Activated CD8-positive, alpha-beta memory T cell treated with anti-CD3 and anti-CD28 coated beads for 36 hours (primary cell): ENCODE data around the gene TAOK1. TPM values are rescaled to one million over a fixed set of nuclear protein-coding genes. Genes with fewer than 3 reads are reported as not detected.

Source experiments
- CTCF ChIA-PET: fragments of 350-600 bp; sonication (Branson Sonifier 250); formaldehyde crosslinking; loops from one replicate; lab custom pipeline; 2021; ENCODE audit warnings: antibody characterized with exemption; lab: Charles Lee
- POLR2A ChIA-PET: fragments of 350-600 bp; sonication (Branson Sonifier 250); formaldehyde crosslinking; loops from one replicate; lab custom pipeline; 2021; ENCODE audit warnings: antibody characterized with exemption; lab: Charles Lee
- total RNA-seq, 2 experiments: library from RNA; stranded (reverse); gene quantifications; one replicate each; pipeline ENCODE4 v1.2.3, GENCODE V29; 2021

The TAOK1 gene
- total RNA-seq, 2 experiments from 2014 or later = 34.8 to 37.0 TPM

- ChIA-PET POLR2A (interaction anchor here (0.6 to 1.0 kb wide), 3 partner anchors 21 to 45 kb away, joined by 3 to 4 read pairs (median 4); no protein-coding TSS in a partner anchor), CTCF (interaction anchor here (0.6 to 5.8 kb wide), 8 partner anchors 10 to 447 kb away, joined by 3 to 27 read pairs (median 6); partner anchors contain the start of gene ANKRD13B)
Measured at GRCh38 chr17:29572691-29573557, 182.8 kb downstream of the TAOK1 start.

- ChIA-PET POLR2A (interaction anchor here (0.9 to 1.0 kb wide), 2 partner anchors 21 to 44 kb away, joined by 3 to 4 read pairs; no protein-coding TSS in a partner anchor), CTCF (interaction anchor here (0.6 to 5.8 kb wide), 7 partner anchors 9 to 446 kb away, joined by 3 to 27 read pairs (median 9); partner anchors contain the start of gene ANKRD13B)
Measured at GRCh38 chr17:29573558-29573869, 183.4 kb downstream of the TAOK1 start.

GRCh38 chr17:29573871-29574731 lies 183.9 kb downstream of the TAOK1 start:
- ChIA-PET POLR2A (no interaction called here), CTCF (interaction anchor here (0.6 to 5.8 kb wide), 6 partner anchors 12 to 445 kb away, joined by 3 to 27 read pairs (median 5); no protein-coding TSS in a partner anchor)

- POLR2A ChIA-PET = no interaction called here
- CTCF ChIA-PET = interaction anchor here (1.1 to 5.8 kb wide), 4 partner anchors 17 to 42 kb away, joined by 3 to 27 read pairs (median 5); no protein-coding TSS in a partner anchor
Measured at GRCh38 chr17:29574732-29575510, 184.8 kb downstream of the TAOK1 start.

GRCh38 chr17:29575511-29576213 lies 185.5 kb downstream of the TAOK1 start:
- POLR2A ChIA-PET = interaction anchor here (1.0 kb wide), 1 partner anchor 13 kb away, joined by 3 read pairs; no protein-coding TSS in a partner anchor
- CTCF ChIA-PET = interaction anchor here (1.1 to 5.8 kb wide), 4 partner anchors 16 to 41 kb away, joined by 3 to 27 read pairs (median 5); no protein-coding TSS in a partner anchor

GRCh38 chr17:29576214-29577000 lies 186.2 kb downstream of the TAOK1 start:
- CTCF ChIA-PET = interaction anchor here (0.9 to 5.8 kb wide), 5 partner anchors 9 to 41 kb away, joined by 3 to 27 read pairs (median 4); partner anchors contain the start of gene ABHD15
- POLR2A ChIA-PET = interaction anchor here (1.0 kb wide), 1 partner anchor 12 kb away, joined by 3 read pairs; no protein-coding TSS in a partner anchor

GRCh38 chr17:29577001-29577370 lies 186.8 kb downstream of the TAOK1 start:
- ChIA-PET CTCF (interaction anchor here (0.9 to 5.0 kb wide), 4 partner anchors 9 to 40 kb away, joined by 3 to 14 read pairs (median 4); partner anchors contain the start of gene ABHD15), POLR2A (interaction anchor here (1.0 kb wide), 1 partner anchor 11 kb away, joined by 3 read pairs; no protein-coding TSS in a partner anchor)

GRCh38 chr17:29577385-29578211 lies 187.4 kb downstream of the TAOK1 start:
- ChIA-PET POLR2A (no interaction called here), CTCF (interaction anchor here (0.9 to 5.0 kb wide), 7 partner anchors 10 to 40 kb away, joined by 3 to 40 read pairs (median 4); partner anchors contain the start of gene ABHD15)

GRCh38 chr17:29578626-29579485 lies 188.7 kb downstream of the TAOK1 start:
- CTCF ChIA-PET = interaction anchor here (1.3 to 5.4 kb wide), 6 partner anchors 9 to 38 kb away, joined by 3 to 40 read pairs (median 17); partner anchors contain the start of genes ABHD15 and ANKRD13B

GRCh38 chr17:29579866-29580771 lies 190.0 kb downstream of the TAOK1 start:
- POLR2A ChIA-PET = interaction anchor here (0.6 to 1.7 kb wide), 8 partner anchors 9 to 105 kb away, joined by 3 to 7 read pairs (median 3); partner anchors contain the start of genes ABHD15, ANKRD13B and TP53I13
- CTCF ChIA-PET = interaction anchor here (0.6 to 5.4 kb wide), 10 partner anchors 10 to 397 kb away, joined by 3 to 40 read pairs (median 9); partner anchors contain the start of genes ABHD15 and ANKRD13B

More at GRCh38 chr17:29578626-29579485, 188.7 kb downstream of the TAOK1 start:
- POLR2A ChIA-PET = interaction anchor here (1.2 kb wide), 1 partner anchor 38 kb away, joined by 3 read pairs; no protein-coding TSS in a partner anchor

- ChIA-PET POLR2A (interaction anchor here (1.1 to 1.7 kb wide), 2 partner anchors 12 to 13 kb away, joined by 4 to 7 read pairs; partner anchors contain the start of gene TP53I13), CTCF (interaction anchor here (0.5 to 5.4 kb wide), 5 partner anchors 10 to 209 kb away, joined by 4 to 40 read pairs (median 20); partner anchors contain the start of gene ANKRD13B)
Measured at GRCh38 chr17:29581583-29582253, 191.6 kb downstream of the TAOK1 start.

- POLR2A ChIA-PET = interaction anchor here (1.1 to 1.7 kb wide), 2 partner anchors 12 to 14 kb away, joined by 4 to 7 read pairs; partner anchors contain the start of gene TP53I13
- CTCF ChIA-PET = interaction anchor here (1.1 to 5.4 kb wide), 3 partner anchors 9 to 35 kb away, joined by 4 to 40 read pairs (median 39); partner anchors contain the start of gene ANKRD13B
Measured at GRCh38 chr17:29582254-29582765, 192.1 kb downstream of the TAOK1 start.
